Brain microvascular endothelial cell (primary cell): Measurements from ENCODE around the gene GRIN2C.
A peak's percentile ranks its signal among the peaks of the same experiment; 100 is the strongest.

Experiments
- DNase-seq: peaks from one replicate; pipeline ENCODE4 v3.0.0-alpha.2; 2020
- H3K27ac ChIP-seq: fragments of 250-450 bp; sonication (Bioruptor Pico); 2 replicates; pipeline ENCODE4 v1.5.1; 2020; ENCODE audit warnings: mild to moderate bottlenecking, moderate library complexity
- H3K27me3 ChIP-seq: fragments of 250-450 bp; sonication (Bioruptor Pico); replicated peaks from 2 replicates; pipeline ENCODE4 v1.5.1; 2020; ENCODE audit warnings: mild to moderate bottlenecking
- H3K36me3 ChIP-seq: fragments of 250-450 bp; sonication (Bioruptor Pico); replicated peaks from 2 replicates; pipeline ENCODE4 v1.5.1; 2020; ENCODE audit warnings: mild to moderate bottlenecking
- H3K4me3 ChIP-seq: 2 replicates; pipeline ENCODE4 v1.5.1; 2011; ENCODE audit warnings: low read depth, mild to moderate bottlenecking, control low read depth, low read length, moderate library complexity
- in situ Hi-C: cut with HindIII; loops from 2 replicates; pipeline ENCODE4 v1.10.0; 2017; ENCODE audit warnings: low sequenced_read_pairs, low pct_ligation_motif_present
- TF ChIP-seq, protein P1 (sequence below): IDR thresholded peaks from 2 replicates; pipeline ENCODE4 v1.5.1; 2011; ENCODE audit warnings: low read depth, mild to moderate bottlenecking, moderate library complexity, low read length, control low read depth, inconsistent platforms; ENCODE audit errors: missing control alignments

GRIN2C gene

DNA sequence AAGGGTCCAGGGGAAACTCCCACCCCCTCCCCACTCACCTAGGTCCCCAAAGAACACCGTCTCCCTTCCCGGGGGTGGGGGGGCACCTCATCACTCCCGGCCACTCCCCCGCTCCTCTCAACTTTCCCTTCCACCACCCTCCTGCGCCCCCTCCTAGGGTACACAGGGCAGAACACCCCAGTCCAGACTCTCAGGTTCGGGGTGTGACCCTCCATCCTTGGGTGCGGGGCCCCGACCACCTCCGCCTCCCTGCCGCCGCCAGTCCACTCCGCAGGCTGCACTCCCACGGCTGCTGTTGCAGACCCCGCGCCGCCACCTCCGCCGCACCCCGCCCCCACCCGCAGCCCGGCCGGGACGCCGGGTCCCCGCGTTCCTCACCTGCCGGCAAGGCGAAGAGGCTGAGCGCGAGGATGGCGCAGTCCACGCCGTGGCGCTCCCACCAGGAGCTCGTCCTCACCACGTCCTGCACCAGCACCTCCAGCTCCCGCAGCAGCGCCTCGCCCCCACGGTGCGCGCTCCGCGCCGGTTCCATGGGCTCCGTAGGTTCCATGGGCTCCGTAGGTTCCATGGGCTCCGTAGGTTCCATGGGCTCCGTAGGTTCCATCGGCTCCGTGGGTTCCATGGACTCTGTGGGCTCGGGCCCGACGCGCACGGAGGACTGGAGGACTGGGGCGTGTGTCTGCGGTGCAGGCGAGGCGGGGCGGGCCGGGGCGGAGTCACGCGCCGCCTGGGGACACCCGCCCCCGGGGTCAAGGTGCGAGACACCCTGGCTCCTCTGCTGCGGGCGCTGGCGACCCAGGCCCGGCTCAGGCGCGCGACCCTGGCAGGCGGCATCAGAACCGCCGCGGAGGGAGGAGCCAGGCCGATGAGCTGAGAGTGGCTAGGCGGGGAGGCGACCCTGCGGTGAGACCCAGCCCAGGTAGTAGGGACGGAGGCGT lies 33.6 kb upstream of the GRIN2C start, which contains the start of gene FADS6:
Gene FADS6, minus strand, starts transcription at position 660 of the 938 bp plus-strand sequence. Its CDS starts 38 bp downstream, at position 622.
- no peak for DNase-seq
- Histone ChIP-seq H3K27ac (no peak within 1 kb of the TSS), H3K27me3 (peaks cover 48% of the 10 kb centered on the region), H3K36me3 (no peaks in the 10 kb centered on the region), H3K4me3 (no peak within 1 kb of the TSS)
- in situ Hi-C loops: no loop called here
- TF ChIP-seq, protein P1, sequence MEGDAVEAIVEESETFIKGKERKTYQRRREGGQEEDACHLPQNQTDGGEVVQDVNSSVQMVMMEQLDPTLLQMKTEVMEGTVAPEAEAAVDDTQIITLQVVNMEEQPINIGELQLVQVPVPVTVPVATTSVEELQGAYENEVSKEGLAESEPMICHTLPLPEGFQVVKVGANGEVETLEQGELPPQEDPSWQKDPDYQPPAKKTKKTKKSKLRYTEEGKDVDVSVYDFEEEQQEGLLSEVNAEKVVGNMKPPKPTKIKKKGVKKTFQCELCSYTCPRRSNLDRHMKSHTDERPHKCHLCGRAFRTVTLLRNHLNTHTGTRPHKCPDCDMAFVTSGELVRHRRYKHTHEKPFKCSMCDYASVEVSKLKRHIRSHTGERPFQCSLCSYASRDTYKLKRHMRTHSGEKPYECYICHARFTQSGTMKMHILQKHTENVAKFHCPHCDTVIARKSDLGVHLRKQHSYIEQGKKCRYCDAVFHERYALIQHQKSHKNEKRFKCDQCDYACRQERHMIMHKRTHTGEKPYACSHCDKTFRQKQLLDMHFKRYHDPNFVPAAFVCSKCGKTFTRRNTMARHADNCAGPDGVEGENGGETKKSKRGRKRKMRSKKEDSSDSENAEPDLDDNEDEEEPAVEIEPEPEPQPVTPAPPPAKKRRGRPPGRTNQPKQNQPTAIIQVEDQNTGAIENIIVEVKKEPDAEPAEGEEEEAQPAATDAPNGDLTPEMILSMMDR: no peak

DNA sequence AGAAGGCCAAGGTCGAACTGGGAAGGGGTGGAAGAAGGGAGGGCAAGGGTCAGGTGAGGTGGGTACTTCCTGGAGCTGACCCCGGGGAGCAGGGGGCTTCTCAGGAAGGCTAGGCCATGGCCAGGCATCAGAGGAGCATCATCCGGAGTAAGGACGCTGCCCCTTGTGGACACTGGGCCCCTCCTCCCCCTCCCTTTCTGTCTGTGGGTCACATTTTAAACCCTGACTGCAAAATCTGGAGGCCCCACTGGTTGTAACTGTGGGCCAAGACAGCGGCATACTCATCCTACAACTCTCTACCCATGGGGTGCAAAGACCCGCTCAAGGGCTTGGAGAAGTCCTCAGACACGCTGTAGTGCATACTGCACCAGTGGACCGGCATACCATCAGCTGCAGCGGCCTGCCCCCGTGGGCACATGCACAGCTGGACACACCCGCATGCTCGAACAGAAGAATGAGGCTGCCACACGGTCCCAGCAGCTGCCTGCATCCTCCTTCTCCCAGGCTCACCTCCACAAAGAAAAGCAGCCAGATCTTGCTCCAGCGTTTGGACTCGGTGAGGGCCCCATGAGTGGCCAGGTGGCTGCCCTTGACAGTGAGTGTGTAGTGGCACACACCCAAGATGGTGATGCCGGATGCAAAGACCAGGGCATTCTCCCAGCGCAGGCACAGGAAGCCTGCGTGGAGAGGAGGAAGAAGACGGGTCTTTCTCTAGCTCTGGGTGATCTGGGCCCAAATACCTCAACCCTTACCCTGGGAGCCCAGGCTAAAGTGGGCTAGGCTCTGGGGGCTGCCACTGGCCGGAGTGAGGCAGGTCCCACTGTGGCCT lies 32.5 kb upstream of the GRIN2C start:
- Histone ChIP-seq H3K4me3 (no peak overlapping the region), H3K27me3 (peaks cover 48% of the 10 kb centered on the region), H3K27ac (no peak overlapping the region), H3K36me3 (no peaks in the 10 kb centered on the region)
- DNase-seq: no peak
- TF ChIP-seq, protein P1: peak; percentile 9
- in situ Hi-C loops: no loop called here

DNA sequence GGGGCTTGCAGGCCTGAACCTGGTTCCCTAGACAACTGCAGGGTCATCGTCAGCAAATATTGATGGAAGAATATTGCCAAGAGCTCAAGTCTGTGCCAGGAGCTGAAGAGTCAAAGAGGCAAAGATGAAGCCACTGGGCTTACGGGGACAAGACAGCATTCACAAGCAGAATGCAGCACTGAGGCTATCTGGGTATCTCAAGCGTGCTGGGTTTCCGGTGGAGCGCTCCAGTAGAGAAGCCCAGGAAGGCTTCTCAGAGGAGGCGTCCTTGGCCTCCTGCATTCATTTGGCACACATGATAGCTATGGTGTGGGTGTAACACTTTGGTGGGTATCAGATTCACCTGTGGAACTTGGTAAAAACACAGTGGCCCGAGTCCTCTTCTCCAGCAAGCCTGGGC lies 30.9 kb upstream of the GRIN2C start:
- in situ Hi-C loops: no loop called here
- peaks cover 41% of the 10 kb centered on the region for H3K27me3 ChIP-seq
- no peaks in the 10 kb centered on the region for H3K36me3 ChIP-seq

DNA sequence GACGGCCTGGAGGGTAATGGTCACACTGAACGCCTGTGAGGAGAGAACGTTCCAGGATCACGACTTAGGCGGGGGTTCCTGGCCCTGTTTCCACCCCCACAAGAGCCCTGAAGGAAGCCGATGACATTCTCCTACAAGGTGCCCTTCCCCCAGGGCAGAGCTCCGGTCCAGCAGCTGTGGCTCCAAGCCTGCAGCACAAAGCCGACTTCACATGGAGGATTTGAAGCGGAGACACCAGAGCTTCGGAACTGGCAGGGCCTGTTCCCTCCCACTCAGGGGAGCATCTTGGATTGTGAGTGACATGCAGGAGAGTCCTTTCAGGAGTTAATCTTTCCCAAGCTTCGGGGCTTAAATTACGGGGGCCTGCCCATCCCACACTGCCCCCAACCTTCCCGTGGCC lies 28.8 kb upstream of the GRIN2C start:
- H3K4me3 ChIP-seq: no peak overlapping the region
- H3K36me3 ChIP-seq: no peaks in the 10 kb centered on the region
- TF ChIP-seq, protein P1: no peak
- DNase-seq: no peak
- in situ Hi-C loops: no loop called here
- peaks cover 25% of the 10 kb centered on the region for H3K27me3 ChIP-seq
- H3K27ac ChIP-seq: no peak overlapping the region

More for the DNA sequence above, 30.9 kb upstream of the GRIN2C start:
- H3K4me3 ChIP-seq: no peak overlapping the region
- no peak for DNase-seq
- TF ChIP-seq, protein P1: no peak
- no peak overlapping the region for H3K27ac ChIP-seq

DNA sequence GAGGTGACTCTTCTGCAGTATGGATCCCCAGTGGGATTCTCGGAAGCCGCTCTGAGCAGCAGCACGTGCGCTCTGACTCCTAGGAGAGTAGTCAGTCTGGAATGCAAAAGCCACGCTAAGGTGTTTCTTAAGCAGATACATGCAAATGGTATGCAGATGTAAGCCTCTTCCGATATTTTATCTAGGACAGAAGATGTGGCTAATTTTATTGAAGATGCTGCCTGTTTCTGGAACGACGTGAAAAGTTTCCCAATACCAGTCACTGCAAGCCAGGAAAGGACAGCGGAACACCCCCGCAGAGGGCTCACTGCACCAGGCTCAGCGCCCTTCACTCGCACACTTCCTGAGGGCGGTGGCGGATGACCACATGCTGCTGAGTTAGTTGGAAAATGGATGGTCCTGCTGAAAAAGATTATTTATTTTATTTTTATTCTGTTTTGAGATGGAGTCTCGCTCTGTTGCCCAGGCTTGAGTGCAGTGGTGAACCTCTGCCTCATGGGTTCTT lies 23.6 kb upstream of the GRIN2C start:
- TF ChIP-seq, protein P1: no peak
- Histone ChIP-seq H3K4me3 (no peak overlapping the region), H3K27ac (no peak overlapping the region), H3K27me3 (peaks cover 10% of the 10 kb centered on the region), H3K36me3 (no peaks in the 10 kb centered on the region)
- DNase-seq: no peak
- in situ Hi-C loops: no loop called here
